T-helper 2 cell treated with Interferon-gamma antibody and Interleukin-4, amounts not matched to agents 5 μg/mL and 100 μg/mL, for 36 hours (primary cell): ENCODE measurements around the gene ABHD6.
"Not testable (repeated sequence)": the region's sequence is repeated elsewhere in the genome, so short reads cannot be mapped to it uniquely, and the experiment has no call there.

Experiments used
- DNase-seq: peaks from one replicate; pipeline ENCODE4 v3.0.0; 2021; ENCODE audit warnings: low spot score
- H3K27ac Mint-ChIP-seq: one replicate; pipeline ENCODE4 v1.8.0; 2021; ENCODE audit warnings: mild to moderate bottlenecking, mixed read lengths
- H3K27me3 Mint-ChIP-seq: one replicate; pipeline ENCODE4 v1.8.0; 2021; ENCODE audit warnings: low read depth, mixed read lengths
- H3K36me3 Mint-ChIP-seq: one replicate; pipeline ENCODE4 v1.8.0; 2021; ENCODE audit warnings: low read depth, mixed read lengths
- H3K4me1 Mint-ChIP-seq: one replicate; pipeline ENCODE4 v1.8.0; 2021; ENCODE audit warnings: low read depth, mixed read lengths
- H3K4me3 Mint-ChIP-seq: one replicate; pipeline ENCODE4 v1.8.0; 2022; ENCODE audit warnings: mild to moderate bottlenecking, moderate library complexity, mixed read lengths
- H3K9me3 Mint-ChIP-seq: one replicate; pipeline ENCODE4 v1.8.0; 2021; ENCODE audit warnings: mixed read lengths

Gene ABHD6

DNA sequence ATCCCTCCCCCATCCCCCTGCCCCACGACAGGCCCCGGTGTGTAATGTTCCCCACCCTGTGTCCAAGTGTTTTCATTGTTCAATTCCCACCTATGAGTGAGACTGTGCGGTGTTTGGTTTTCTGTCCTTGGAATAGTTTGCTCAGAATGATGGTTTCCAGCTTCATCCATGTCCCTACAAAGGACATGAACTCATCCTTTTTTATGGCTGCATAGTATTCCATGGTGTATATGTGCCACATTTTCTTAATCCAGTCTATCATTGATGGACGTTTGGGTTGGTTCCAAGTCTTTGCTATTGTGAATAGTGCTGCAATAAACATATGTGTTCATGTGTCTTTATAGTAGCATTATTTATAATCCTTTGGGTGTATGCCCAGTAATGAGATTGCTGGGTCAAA lies 5.3 kb downstream of the ABHD6 start:
- H3K27ac Mint-ChIP-seq, H3K4me3 Mint-ChIP-seq, H3K9me3 Mint-ChIP-seq, DNase-seq, H3K36me3 Mint-ChIP-seq, H3K27me3 Mint-ChIP-seq: not testable (repeated sequence)
- peaks cover 17% of the 10 kb centered on the region for H3K4me1 Mint-ChIP-seq

DNA sequence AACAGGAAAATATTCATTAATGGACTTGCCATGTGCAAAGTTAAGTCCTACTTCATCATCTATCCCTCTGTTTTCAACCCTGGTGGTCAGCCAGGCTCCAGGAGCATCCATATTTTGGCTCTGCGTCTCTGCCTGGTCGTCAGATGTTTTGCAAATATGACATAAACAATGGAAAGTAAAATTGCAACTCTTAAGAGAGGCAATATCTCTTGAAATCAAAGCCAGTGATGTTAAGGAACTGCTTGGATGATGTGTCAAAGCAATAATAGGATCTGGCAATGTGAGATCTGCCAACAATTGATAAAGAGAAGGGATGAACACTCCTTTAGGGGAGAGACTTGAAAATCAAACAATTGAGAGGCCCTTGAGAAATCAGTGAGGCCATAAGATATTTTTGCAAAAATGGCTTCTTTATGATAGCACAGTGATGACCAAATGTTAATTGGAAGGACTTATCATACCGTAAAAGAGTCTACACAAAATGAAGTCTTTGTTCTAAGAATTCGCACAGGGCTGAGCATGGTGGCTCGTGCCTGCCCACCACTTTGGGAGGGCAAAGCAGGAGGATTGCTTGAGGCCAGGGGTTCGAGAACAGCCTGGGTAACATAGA lies 6.5 kb downstream of the ABHD6 start:
- Mint-ChIP-seq H3K4me3 (no peak overlapping the region), H3K9me3 (no peaks in the 10 kb centered on the region)

DNA sequence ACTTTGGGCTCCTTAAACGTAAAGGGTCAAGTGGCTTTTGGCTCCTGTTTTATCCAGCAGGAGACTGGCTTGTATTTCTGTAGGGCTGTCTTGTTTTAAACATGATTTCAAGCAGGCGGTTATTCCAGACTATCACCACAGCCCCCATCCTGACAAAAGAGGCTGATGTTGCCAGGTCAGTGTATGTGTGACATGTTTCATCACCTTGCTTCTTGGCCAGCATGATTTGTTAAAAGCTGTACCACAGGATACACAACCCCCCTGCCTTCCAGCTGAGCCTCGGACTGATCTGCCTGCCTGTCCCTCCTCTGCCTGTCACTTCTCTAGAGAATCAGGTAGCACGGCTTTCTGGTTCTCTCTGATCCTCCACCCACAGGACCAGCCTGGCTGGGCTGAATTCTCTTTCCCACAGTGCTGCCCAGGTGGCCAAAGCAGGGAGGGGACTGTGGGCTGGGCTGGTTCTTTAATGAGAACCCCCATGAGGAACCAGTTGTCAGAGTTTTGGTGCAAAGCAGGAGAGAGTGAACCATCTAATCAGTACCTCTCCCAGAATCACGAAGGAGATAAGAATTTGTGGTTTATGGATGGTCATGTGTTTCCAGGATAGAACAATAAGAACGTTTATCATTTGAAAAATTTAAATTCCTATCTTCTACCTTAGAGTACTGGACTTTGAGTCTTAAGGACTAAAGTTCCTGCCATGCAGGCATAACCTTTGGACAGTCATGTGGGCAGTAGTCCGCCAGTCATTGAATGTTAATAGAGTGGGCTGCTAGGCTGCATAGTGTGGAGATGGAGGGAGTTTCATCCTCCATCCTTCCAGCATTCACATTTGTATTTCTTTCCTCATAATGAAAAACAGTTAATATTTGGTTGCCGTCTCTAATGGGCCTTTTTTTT lies 8.8 kb downstream of the ABHD6 start:
- DNase-seq = no peak
- Mint-ChIP-seq H3K9me3 (no peaks in the 10 kb centered on the region), H3K4me3 (no peak overlapping the region), H3K36me3 (no peaks in the 10 kb centered on the region), H3K4me1 (peaks cover 10% of the 10 kb centered on the region), H3K27ac (no peak overlapping the region), H3K27me3 (no peaks in the 10 kb centered on the region)

More for the DNA sequence above, 6.5 kb downstream of the ABHD6 start:
- no peaks in the 10 kb centered on the region for H3K27me3 Mint-ChIP-seq
- DNase-seq = no peak
- H3K4me1 Mint-ChIP-seq = peaks cover 12% of the 10 kb centered on the region
- H3K27ac Mint-ChIP-seq = no peak overlapping the region
- H3K36me3 Mint-ChIP-seq = peaks cover 2% of the 10 kb centered on the region

DNA sequence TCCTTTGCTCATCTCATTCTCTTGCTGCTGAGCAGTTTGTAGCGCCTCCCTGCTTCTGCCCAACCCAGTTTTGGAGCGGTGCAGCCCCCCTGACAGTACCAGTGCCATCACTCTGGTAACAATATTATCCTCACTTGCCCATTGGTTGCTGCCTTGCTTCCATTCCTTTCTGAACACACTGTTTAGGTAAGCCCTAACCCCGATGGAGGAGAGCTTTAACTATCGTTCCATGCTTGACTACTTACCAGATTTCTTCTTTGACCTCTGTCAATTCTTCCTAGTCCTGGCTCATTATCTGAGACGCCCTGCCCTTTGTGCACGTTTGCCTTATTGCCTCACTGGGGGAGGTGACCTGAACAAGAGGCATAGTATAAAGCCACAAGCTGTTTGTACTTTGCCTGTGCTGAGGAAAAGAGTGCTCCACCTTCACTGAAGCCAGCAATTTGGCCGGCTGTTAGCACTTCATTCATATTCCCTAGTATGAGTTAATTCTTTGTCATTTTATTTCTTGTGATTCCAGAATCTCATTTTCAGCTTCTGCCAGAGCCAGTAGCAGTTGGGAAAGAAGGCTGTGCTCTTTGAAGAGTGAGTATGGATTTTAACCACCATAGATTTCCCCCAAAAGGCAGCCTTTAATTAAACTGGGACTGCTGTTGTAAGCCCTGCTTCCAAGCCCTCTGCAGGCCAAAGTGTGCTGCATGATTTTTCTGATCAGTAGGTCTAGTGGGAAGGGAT lies 11.9 kb downstream of the ABHD6 start:
- H3K9me3 Mint-ChIP-seq = no peaks in the 10 kb centered on the region
- DNase-seq = no peak
- peaks cover 2% of the 10 kb centered on the region for H3K36me3 Mint-ChIP-seq
- peaks cover 15% of the 10 kb centered on the region for H3K4me1 Mint-ChIP-seq
- no peak overlapping the region for H3K27ac Mint-ChIP-seq
- no peaks in the 10 kb centered on the region for H3K27me3 Mint-ChIP-seq
- H3K4me3 Mint-ChIP-seq = no peak overlapping the region

DNA sequence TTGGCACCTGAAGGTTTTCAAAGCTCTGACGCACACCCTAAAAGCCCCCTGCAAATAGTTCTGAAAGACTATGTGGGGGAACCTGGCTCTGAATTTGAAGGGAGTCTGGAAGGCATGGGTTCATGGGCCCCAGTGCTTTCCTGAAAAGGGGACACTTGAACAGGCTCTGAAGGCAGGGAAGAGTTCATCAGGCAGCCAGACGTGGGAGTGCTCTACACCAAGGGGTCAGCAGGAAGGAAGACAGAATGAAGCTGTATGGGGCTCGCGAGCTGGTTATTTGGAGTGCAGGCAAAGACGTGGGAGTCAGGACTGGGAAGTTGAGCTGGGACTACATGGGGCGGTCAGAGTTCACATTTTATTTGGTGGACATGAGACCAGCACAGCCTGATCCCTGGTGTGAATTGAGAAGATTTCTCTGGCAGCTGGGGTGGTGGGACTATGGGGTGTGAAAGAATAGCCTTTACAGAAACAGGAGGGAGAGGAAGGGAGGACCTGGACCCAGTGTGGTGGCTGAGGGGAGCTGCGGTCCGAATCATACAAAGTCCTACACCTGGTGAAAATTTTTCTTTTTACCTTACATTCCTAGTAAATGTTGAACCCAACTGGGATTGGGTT lies 12.6 kb downstream of the ABHD6 start:
- H3K36me3 Mint-ChIP-seq = peaks cover 2% of the 10 kb centered on the region
- H3K4me1 Mint-ChIP-seq = peaks cover 15% of the 10 kb centered on the region
- no peaks in the 10 kb centered on the region for H3K9me3 Mint-ChIP-seq
- H3K4me3 Mint-ChIP-seq = no peak overlapping the region
- no peak for DNase-seq
- H3K27ac Mint-ChIP-seq = no peak overlapping the region
- H3K27me3 Mint-ChIP-seq = no peaks in the 10 kb centered on the region

DNA sequence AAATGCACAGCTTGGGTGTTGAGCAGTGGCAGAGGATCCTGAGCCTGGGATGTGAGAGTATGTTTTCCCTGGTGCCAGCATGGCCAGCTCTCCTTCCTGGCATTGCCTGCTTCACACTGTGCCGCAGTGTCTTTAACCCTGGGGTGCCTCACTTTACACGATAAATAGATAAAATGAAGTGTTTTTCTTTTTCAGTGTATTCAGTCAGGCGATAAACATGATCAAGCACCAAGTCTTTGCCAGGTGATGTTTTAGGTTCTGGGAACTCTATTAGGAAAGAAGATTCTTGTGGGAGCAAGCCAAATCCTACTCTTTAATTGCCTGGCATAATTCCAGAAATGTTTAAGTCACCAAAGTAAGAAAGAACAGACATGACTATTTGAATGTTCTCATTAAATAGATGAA lies 14.0 kb downstream of the ABHD6 start:
- Mint-ChIP-seq H3K4me1 (peaks cover 17% of the 10 kb centered on the region), H3K36me3 (peaks cover 2% of the 10 kb centered on the region), H3K27ac (no peak overlapping the region), H3K27me3 (no peaks in the 10 kb centered on the region), H3K4me3 (no peak overlapping the region), H3K9me3 (no peaks in the 10 kb centered on the region)
- no peak for DNase-seq

DNA sequence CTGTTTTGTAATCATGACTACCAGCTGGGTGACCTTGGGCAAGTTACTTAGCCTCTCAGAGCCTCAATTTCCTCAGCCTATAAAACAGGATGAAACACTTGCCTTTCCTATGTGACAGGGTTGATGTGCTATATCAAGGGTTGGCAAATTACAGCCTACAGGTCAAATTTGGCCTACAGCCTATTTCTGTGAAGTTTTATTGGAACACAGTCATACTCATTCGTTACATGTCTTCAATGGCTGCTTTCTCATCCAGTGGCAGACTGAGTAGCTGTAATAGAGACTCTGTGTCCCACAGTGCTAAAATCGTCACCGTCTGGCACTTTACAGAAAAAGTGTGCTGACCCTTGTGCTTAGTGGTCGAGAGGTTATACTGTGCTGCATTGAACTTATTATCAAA lies 16.6 kb downstream of the ABHD6 start:
- no peaks in the 10 kb centered on the region for H3K9me3 Mint-ChIP-seq
- H3K27me3 Mint-ChIP-seq = no peaks in the 10 kb centered on the region
- H3K4me3 Mint-ChIP-seq = no peak overlapping the region
- H3K27ac Mint-ChIP-seq = no peak overlapping the region
- peaks cover 14% of the 10 kb centered on the region for H3K36me3 Mint-ChIP-seq
- peaks cover 17% of the 10 kb centered on the region for H3K4me1 Mint-ChIP-seq
- no peak for DNase-seq

DNA sequence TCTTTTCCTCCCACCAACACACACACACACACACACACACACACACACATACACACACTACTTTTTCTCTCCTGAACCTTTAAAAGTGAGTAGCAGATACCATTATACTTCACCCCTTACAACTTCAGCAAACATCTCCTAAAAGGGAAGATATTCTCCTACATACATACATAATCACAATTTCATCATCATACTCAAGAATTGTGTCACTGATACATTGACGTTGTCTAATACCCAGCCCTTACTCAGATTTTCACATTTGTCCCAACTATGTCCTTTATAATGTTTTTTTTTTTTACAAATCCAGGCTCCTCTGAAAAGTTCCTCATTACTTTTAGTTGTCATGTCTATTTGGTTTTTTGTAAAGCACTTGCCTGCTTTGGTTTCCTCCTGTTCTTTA lies 18.5 kb downstream of the ABHD6 start:
- H3K27me3 Mint-ChIP-seq = no peaks in the 10 kb centered on the region
- H3K9me3 Mint-ChIP-seq = no peaks in the 10 kb centered on the region
- DNase-seq = no peak
- H3K27ac Mint-ChIP-seq = no peak overlapping the region
- peaks cover 16% of the 10 kb centered on the region for H3K4me1 Mint-ChIP-seq
- no peak overlapping the region for H3K4me3 Mint-ChIP-seq
- H3K36me3 Mint-ChIP-seq = peaks cover 14% of the 10 kb centered on the region

DNA sequence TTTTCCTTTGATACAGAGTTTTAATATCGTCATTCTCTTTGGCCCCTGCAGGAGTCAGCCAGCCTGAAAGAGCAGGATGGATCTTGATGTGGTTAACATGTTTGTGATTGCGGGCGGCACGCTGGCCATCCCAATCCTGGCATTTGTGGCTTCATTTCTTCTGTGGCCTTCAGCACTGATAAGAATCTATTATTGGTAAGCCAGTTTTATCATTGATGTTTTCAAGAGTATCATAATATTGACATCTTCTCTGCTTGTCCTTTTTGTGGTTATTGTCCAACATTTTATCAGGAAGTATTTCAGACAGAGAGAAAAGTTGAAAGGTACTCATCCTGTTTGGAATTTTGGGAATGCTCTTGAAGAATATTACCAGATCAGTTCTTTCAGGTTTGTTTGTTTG lies 18.9 kb downstream of the ABHD6 start:
- H3K27me3 Mint-ChIP-seq = no peaks in the 10 kb centered on the region
- no peak overlapping the region for H3K4me3 Mint-ChIP-seq
- H3K4me1 Mint-ChIP-seq = peaks cover 16% of the 10 kb centered on the region
- no peak for DNase-seq
- H3K9me3 Mint-ChIP-seq = no peaks in the 10 kb centered on the region
- H3K27ac Mint-ChIP-seq = no peak overlapping the region
- peaks cover 14% of the 10 kb centered on the region for H3K36me3 Mint-ChIP-seq

DNA sequence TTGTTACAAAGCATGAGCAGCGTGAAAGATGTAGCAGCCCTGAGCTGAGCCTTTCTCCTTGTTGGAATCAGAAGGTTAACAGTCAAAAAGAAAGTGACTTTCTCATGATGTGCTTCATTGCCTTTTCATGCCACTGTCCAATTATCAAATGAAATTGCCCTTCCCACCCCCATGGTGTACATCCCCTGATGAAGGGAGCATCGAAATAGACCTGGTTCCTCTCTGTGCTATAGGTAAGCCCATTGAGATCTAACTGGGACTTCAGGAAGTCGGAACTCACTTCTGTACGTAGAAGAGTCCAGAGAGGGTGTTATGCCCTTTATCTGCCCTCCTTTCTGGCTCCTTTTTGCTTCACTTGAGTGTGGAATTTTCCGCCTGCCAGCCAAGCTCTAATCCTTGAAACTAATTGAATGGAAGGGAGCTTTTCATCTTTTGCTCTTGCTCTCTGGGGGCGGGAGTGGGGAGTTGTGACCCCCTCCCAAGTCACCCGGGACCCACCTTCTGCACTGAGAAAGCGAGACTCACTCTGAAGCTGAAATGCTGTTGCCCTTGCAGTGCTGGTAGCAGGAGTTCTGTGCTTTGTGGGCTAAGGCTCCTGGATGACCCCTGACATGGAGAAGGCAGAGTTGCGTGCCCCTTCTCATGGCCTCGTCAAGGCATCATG lies 20.9 kb downstream of the ABHD6 start:
- no peak for DNase-seq
- no peak overlapping the region for H3K27ac Mint-ChIP-seq
- H3K27me3 Mint-ChIP-seq = no peaks in the 10 kb centered on the region
- H3K4me3 Mint-ChIP-seq = no peak overlapping the region
- H3K4me1 Mint-ChIP-seq = peaks cover 11% of the 10 kb centered on the region
- H3K9me3 Mint-ChIP-seq = no peaks in the 10 kb centered on the region
- peaks cover 13% of the 10 kb centered on the region for H3K36me3 Mint-ChIP-seq

DNA sequence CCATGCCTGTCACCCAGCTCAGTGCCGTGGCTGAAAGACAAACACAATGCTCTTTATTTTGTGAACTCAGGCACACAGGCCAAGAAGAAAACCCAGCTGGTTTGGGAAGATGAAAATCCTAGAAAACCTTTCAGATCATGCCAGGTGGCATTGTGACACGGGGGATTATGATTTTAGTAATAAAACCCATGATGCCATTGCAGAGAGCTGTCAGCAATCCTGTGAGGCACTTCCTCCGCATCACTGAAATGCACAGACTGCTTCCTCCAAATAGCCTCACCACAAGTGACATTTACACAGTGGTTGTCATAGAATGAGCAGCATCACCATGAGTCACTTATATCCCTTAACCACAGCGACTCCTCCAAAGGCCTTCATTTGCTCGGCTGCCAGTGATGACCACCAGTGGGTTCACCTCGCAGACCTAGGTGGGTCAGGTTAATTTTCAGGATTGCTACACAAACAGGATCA lies 22.7 kb downstream of the ABHD6 start:
- H3K9me3 Mint-ChIP-seq = no peaks in the 10 kb centered on the region
- peaks cover 14% of the 10 kb centered on the region for H3K4me1 Mint-ChIP-seq
- peak; percentile 67 for DNase-seq
- peaks cover 17% of the 10 kb centered on the region for H3K36me3 Mint-ChIP-seq
- H3K27ac Mint-ChIP-seq = peak overlapping the region; percentile 43
- H3K4me3 Mint-ChIP-seq = no peak overlapping the region
- no peaks in the 10 kb centered on the region for H3K27me3 Mint-ChIP-seq

DNA sequence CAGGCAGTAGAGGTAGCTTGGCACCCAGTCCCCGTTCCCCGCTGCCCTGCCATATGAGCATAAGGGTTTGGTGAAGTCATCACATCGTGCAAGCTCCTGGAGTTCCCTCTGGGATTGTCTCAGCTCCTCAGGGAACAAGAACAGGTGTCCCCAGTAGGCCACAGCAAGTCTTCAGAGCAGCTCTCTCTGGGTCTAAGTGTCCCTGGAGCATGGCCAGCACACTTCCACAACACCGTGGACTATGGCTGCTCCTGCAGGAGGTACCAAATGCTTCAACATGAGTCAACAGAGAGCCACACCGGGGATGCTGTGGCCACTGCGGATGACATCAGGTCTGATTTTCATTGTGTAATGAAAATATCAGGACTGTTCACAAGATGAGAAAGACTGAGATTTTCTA lies 23.1 kb downstream of the ABHD6 start:
- H3K36me3 Mint-ChIP-seq = peaks cover 17% of the 10 kb centered on the region
- H3K9me3 Mint-ChIP-seq = no peaks in the 10 kb centered on the region
- peak overlapping the region; percentile 43 for H3K27ac Mint-ChIP-seq
- H3K4me3 Mint-ChIP-seq = no peak overlapping the region
- DNase-seq = no peak
- H3K4me1 Mint-ChIP-seq = peaks cover 16% of the 10 kb centered on the region
- no peaks in the 10 kb centered on the region for H3K27me3 Mint-ChIP-seq

DNA sequence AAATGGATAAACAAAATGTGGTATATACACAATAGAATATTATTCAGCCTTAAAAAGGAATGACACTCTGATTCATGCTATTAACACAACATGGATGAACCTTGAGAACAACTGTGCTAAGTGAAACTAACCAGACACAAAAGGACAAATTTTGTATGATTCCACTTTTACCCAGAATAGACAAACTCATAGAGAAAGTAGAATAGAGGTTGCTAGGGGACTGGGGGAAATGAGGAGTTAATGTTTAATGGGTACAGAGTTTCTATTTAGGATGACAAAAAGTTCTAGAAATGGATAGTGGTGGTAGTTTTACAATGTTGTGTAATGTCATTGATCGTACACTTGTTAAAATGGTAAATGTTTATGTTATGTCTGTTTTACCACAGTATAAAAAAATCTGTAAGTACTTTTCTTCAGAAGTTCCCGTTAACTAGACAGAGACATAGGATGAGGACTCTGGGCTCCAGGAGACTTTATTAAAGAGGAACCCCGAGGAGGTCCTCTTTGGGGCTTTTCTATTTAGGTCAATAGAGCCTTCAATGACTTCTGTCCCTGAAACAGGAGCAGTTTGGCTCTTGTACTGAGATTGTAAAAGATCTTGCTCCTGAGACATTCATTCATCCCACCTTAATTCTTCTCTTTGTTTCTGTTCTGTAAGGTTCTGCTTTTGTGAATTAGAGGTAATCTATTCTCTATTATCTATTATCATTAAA lies 24.5 kb downstream of the ABHD6 start:
- Mint-ChIP-seq H3K9me3 (no peaks in the 10 kb centered on the region), H3K36me3 (peaks cover 17% of the 10 kb centered on the region)

More for the DNA sequence above, 24.5 kb downstream of the ABHD6 start:
- H3K27me3 Mint-ChIP-seq = no peaks in the 10 kb centered on the region
- peaks cover 22% of the 10 kb centered on the region for H3K4me1 Mint-ChIP-seq
- H3K27ac Mint-ChIP-seq = peak overlapping the region; percentile 45
- no peak overlapping the region for H3K4me3 Mint-ChIP-seq
- no peak for DNase-seq
